Right lobe of liver (tissue), 6 donors: ENCODE measurements around the gene LRSAM1. TPM values are rescaled to one million over a fixed set of nuclear protein-coding genes. Genes with fewer than 3 reads are reported as not detected.
A peak's percentile ranks its signal among the peaks of the same experiment; 100 is the strongest.

Experiments used
- ATAC-seq, 4 donors: fragments of 200-7000 bp; cut with Tn5 transposase; one replicate each; pipeline ENCODE4 v1.9.1; 2020; ENCODE audit warnings: mild to moderate bottlenecking in 4 of 4, moderate library complexity in 4 of 4
- DNase-seq, 3 donors: peaks; one replicate each; pipeline ENCODE4 v3.0.0-alpha.2; 2020
- H3K27ac ChIP-seq, 3 donors: fragments of 200-600 bp; one replicate each; pipeline ENCODE4 v1.8.0; 2022
- H3K27me3 ChIP-seq, 2 donors: fragments of 200-600 bp; one replicate each; pipeline ENCODE4 v1.8.0; 2022
- H3K36me3 ChIP-seq, 4 donors: fragments of 200-600 bp; sonication (generic) in 1 of 4; one replicate each; pipeline versions ENCODE4 v1.5.1 to v1.8.0; 2017 to 2022; ENCODE audit warnings: control low read depth in 1 of 4
- H3K4me1 ChIP-seq, 4 donors: fragments of 200-600 bp; sonication (generic) in 1 of 4; one replicate each; pipeline versions ENCODE4 v1.5.1 to v1.8.0; 2017 to 2022; ENCODE audit warnings: control low read depth in 1 of 4
- H3K4me3 ChIP-seq, 3 donors: fragments of 200-600 bp; one replicate each; pipeline ENCODE4 v1.8.0; 2022
- H3K9me3 ChIP-seq, 4 donors: fragments of 200-600 bp; sonication (generic) in 1 of 4; one replicate each; pipeline versions ENCODE4 v1.5.1 to v1.8.0; 2017 to 2022; ENCODE audit warnings: control low read depth in 1 of 4
- POLR2A ChIP-seq: fragments of 450-650 bp; IDR thresholded peaks from one replicate; pipeline ENCODE4 v1.6.1; 2017; ENCODE audit warnings: antibody characterized with exemption, mild to moderate bottlenecking
- WGBS: methylation state at CpG from one replicate; pipeline ENCODE4 v1.1.6; 2018; ENCODE audit warnings: low coverage, low lambda C conversion rate; ENCODE audit not compliant: insufficient coverage; ENCODE audit errors: missing lambda C conversion rate; 5-methylcytosine and 5-hydroxymethylcytosine counted together
- intact Hi-C, 2 donors: fragments of 100-400 bp; cut with DNase I; formaldehyde crosslinking; loops; one replicate each; pipeline versions ENCODE4 v1.11.2 to v1.14.1; 2022
- total RNA-seq, 6 experiments: library from RNA; depleted of rRNA in 2 of 6; stranded (reverse); fragments of >200 nt in 2 of 6; fragmentation: NEBNext Ultra II Directional in 3 of 6; extraction: Animal tissue kit (Norgen Biotek cat#: 25700) in 3 of 6; gene quantifications; one replicate each; pipeline versions ENCODE4 v1.1.0 to v1.2.4, GENCODE V29; 2016 to 2023
- TF ChIP-seq, protein P1 (sequence below), 4 donors: fragments of 200-600 bp in 3 of 4; fragments of 450-650 bp in 1 of 4; IDR thresholded peaks; one replicate each; pipeline versions ENCODE4 v1.5.1 to v1.8.0; 2016 to 2022; ENCODE audit warnings: antibody characterized with exemption in 4 of 4, mild to moderate bottlenecking in 2 of 4
- donor health status: DM: no; HTN: yes; CAD: no.
- donor health status: DM: no; HTN: no; CAD: no.
- donor health status: DM: no; HTN: no; CAD: no.
- donor health status: DM: no; HTN: yes; CAD: no.
- donor health status: DM: no; HTN: yes; CAD: no.

Gene LRSAM1
- total RNA-seq, 6 experiments from 2014 or later: 9.4 to 13.3 (median 12.1) TPM

DNA sequence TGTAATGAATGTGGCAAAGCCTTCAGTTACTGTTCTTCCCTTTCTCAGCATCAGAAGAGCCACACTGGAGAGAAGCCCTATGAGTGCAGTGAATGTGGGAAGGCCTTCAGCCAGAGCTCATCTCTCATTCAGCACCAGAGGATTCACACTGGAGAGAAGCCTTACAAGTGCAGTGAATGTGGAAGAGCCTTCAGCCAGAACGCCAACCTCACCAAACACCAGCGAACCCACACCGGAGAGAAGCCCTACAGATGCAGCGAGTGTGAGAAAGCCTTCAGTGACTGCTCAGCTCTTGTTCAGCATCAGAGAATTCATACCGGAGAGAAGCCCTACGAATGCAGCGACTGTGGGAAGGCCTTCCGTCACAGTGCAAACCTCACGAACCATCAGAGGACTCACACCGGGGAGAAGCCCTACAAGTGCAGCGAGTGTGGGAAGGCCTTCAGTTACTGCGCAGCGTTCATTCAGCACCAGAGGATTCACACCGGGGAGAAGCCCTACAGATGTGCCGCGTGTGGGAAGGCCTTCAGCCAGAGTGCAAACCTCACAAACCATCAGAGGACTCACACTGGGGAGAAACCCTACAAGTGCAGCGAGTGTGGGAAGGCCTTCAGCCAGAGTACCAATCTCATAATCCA lies 6.9 kb upstream of the LRSAM1 start:
- H3K4me3 ChIP-seq: no peak overlapping the region
- ATAC-seq (no peak), DNase-seq (no peak)
- H3K4me1 ChIP-seq: peaks cover 0 to 24% (median 1%) of the 10 kb centered on the region in 4 donors
- no peaks in the 10 kb centered on the region for H3K27me3 ChIP-seq
- intact Hi-C loops: no loop called here
- TF ChIP-seq, protein P1, sequence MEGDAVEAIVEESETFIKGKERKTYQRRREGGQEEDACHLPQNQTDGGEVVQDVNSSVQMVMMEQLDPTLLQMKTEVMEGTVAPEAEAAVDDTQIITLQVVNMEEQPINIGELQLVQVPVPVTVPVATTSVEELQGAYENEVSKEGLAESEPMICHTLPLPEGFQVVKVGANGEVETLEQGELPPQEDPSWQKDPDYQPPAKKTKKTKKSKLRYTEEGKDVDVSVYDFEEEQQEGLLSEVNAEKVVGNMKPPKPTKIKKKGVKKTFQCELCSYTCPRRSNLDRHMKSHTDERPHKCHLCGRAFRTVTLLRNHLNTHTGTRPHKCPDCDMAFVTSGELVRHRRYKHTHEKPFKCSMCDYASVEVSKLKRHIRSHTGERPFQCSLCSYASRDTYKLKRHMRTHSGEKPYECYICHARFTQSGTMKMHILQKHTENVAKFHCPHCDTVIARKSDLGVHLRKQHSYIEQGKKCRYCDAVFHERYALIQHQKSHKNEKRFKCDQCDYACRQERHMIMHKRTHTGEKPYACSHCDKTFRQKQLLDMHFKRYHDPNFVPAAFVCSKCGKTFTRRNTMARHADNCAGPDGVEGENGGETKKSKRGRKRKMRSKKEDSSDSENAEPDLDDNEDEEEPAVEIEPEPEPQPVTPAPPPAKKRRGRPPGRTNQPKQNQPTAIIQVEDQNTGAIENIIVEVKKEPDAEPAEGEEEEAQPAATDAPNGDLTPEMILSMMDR (IDR thresholded peaks at IDR 0.05): no peak
- TF ChIP-seq POLR2A: no peak
- H3K36me3 ChIP-seq: peaks cover 5 to 64% (median 30%) of the 10 kb centered on the region in 4 donors
- no peaks in the 10 kb centered on the region for H3K9me3 ChIP-seq
- WGBS: 98% methylated on average over 5 of the region's 17 CpGs
- H3K27ac ChIP-seq: no peak overlapping the region

DNA sequence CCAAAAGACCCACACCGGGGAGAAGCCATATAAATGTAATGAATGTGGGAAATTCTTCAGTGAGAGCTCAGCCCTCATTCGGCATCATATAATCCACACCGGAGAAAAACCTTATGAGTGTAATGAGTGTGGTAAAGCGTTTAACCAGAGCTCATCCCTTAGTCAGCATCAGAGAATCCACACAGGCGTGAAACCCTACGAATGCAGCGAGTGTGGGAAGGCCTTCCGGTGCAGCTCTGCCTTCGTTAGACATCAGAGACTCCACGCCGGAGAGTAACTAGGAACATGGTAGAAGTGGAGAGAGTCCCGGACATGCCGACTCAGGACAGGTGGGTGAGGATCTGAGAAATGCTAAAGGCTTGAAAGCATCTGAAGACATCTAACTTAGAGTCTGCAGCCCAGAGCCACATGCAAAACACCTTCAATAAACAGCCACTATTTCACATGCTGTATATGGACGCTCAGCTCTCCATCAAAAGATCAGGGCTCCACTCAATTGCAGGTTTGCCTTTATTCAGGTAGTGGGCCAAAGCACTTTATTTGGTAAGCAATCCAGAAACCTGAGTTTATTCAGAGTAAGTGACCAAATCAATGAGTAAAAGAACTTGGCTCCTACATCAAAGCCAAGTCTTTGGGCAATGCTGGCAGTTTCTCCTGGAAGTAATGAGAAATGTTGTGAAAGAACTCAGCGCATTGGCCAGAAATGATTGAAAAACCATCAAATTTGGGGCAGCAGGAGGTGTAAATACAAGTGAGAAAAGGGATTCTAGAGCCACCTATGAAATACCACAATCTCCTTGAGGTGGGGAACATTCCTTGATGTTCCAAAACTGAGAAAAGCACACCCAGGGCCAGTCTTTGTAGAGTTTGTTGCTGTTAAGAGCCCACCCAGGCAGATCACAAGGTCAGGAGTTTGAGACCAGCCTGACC lies 6.1 kb upstream of the LRSAM1 start:
- no peak for DNase-seq
- Histone ChIP-seq H3K36me3 (peaks cover 5 to 59% (median 29%) of the 10 kb centered on the region in 4 donors), H3K27me3 (no peaks in the 10 kb centered on the region), H3K27ac (peak overlapping the region in 1 of 3 donors; percentile 10), H3K4me1 (peaks cover 0 to 32% (median 5%) of the 10 kb centered on the region in 4 donors), H3K9me3 (no peaks in the 10 kb centered on the region), H3K4me3 (no peak overlapping the region)
- TF ChIP-seq, protein P1 (IDR thresholded peaks at IDR 0.05): no peak
- no peak for TF ChIP-seq POLR2A
- WGBS: 86% methylated on average over 13 of the region's 15 CpGs
- peak in 3 of 4 donors; percentile 20 to 76 (median 53) for ATAC-seq
- intact Hi-C loops: no loop called here

DNA sequence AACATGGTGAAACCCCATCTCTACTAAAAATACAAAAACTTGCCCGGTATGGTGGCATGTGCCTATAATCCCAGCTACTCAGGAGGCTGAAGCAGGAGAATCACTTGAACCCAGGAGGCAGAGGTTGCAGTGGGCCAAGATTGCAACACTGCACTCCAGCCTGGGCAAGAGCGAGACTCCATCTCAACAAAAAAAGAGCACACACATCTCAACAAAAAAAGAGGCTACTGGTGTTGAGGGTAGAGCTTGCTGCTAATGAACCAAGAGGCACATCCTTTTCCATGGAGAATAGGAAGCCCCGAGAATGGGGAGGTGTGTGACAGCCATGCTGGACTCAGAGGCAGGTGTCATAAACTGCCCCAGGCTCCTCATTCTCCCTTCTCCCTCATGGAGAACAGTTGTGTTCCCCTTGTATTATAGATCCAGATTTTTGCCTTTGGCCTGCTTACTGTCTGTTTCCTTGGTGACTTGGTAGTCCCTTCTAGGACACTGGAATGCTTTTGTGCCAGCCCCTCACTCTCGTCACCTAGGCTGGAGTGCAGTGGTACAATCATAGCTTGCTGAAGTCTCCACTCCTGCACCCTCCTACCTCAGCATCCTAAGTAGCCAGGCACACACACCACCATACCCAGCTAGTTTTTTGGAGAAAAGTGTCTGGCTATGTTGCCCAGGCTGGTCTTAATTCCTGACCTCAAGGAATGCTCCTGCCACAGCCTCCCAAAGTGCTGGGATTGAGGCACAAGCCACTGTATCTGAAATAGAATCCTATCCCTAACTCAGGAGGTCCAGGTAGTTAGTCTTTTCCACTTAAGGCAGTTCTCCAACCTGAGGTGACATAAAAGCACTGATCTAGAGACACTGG lies 5.2 kb upstream of the LRSAM1 start:
- no CpG with 5 or more reads among the region's 4 CpGs for WGBS
- Histone ChIP-seq H3K27ac (peak overlapping the region in 1 of 3 donors; percentile 10), H3K36me3 (peaks cover 5 to 51% (median 29%) of the 10 kb centered on the region in 4 donors)

More for the DNA sequence above, 5.2 kb upstream of the LRSAM1 start:
- Histone ChIP-seq H3K9me3 (no peaks in the 10 kb centered on the region), H3K4me1 (peaks cover 0 to 37% (median 6%) of the 10 kb centered on the region in 4 donors), H3K4me3 (no peak overlapping the region), H3K27me3 (no peaks in the 10 kb centered on the region)
- TF ChIP-seq, protein P1 (IDR thresholded peaks at IDR 0.05): no peak
- no peak for TF ChIP-seq POLR2A
- intact Hi-C loops: no loop called here
- DNase-seq: no peak
- ATAC-seq: peak in 1 of 4 donors; percentile 8
